NCI-H2227 treated with DMSO at 0.1 percent for 48 hours (cell line): ENCODE results near the gene EFHD2.
"Not testable (repeated sequence)": the region's sequence is repeated elsewhere in the genome, so short reads cannot be mapped to it uniquely, and the experiment has no call there.

Experiments used
- DNase-seq: peaks from one replicate; lab custom pipeline; 2025; lab: John Stamatoyannopoulos, UW

Gene EFHD2

GRCh38 chr1:15452866-15453571, 43.3 kb downstream of the EFHD2 start:
- no peak for DNase-seq

- no peak for DNase-seq
These were observed 44.0 kb downstream of the EFHD2 start for GRCh38 chr1:15453734-15454133.

- DNase-seq = no peak
These were observed 44.6 kb downstream of the EFHD2 start for GRCh38 chr1:15454256-15454655.

GRCh38 chr1:15455522-15455921, 45.8 kb downstream of the EFHD2 start:
- no peak for DNase-seq

GRCh38 chr1:15456313-15456954, 46.7 kb downstream of the EFHD2 start, which contains the start of gene CELA2A:
TSS of gene CELA2A (plus strand) at chr1:15456732. CDS start at chr1:15456754, 22 bp downstream.
- no peak for DNase-seq

- no peak for DNase-seq
These were observed 47.9 kb downstream of the EFHD2 start for GRCh38 chr1:15457585-15457984.

- not testable (repeated sequence) for DNase-seq
These were observed 48.7 kb downstream of the EFHD2 start for GRCh38 chr1:15458388-15458787.

- no peak for DNase-seq
These were observed 50.4 kb downstream of the EFHD2 start for GRCh38 chr1:15459771-15460707.

GRCh38 chr1:15460708-15461095, 51.0 kb downstream of the EFHD2 start:
- no peak for DNase-seq

- not testable (repeated sequence) for DNase-seq
These were observed 53.5 kb downstream of the EFHD2 start for GRCh38 chr1:15463064-15463800.

GRCh38 chr1:15463926-15464322, 54.2 kb downstream of the EFHD2 start:
- not testable (repeated sequence) for DNase-seq

GRCh38 chr1:15465674-15466073, 56.0 kb downstream of the EFHD2 start:
- no peak for DNase-seq

GRCh38 chr1:15466955-15467625, 57.4 kb downstream of the EFHD2 start:
- DNase-seq = not testable (repeated sequence)

- no peak for DNase-seq
These were observed 58.5 kb downstream of the EFHD2 start for GRCh38 chr1:15468145-15468544.

GRCh38 chr1:15469361-15469760, 59.7 kb downstream of the EFHD2 start:
- DNase-seq = no peak

GRCh38 chr1:15469821-15470448, 60.2 kb downstream of the EFHD2 start:
- not testable (repeated sequence) for DNase-seq

- not testable (repeated sequence) for DNase-seq
These were observed 61.4 kb downstream of the EFHD2 start for GRCh38 chr1:15471067-15471466.

- not testable (repeated sequence) for DNase-seq
These were observed 62.0 kb downstream of the EFHD2 start for GRCh38 chr1:15471723-15472122.

- no peak for DNase-seq
These were observed 62.9 kb downstream of the EFHD2 start for GRCh38 chr1:15472587-15472986.

GRCh38 chr1:15475752-15476314, 66.1 kb downstream of the EFHD2 start, which contains the start of gene CELA2B:
TSS of gene CELA2B (plus strand) at chr1:15476104. CDS start at chr1:15476126, 22 bp downstream.
- DNase-seq = no peak
